ENCODE data around the gene DYRK1A. TPM values are rescaled to one million over a fixed set of nuclear protein-coding genes. Genes with fewer than 3 reads are reported as not detected.

The DYRK1A gene
- total and polyA plus RNA-seq, 10 of the 15 experiments (the other 5 are each of a cell fraction or from before 2014, with no cell fraction given) = 2.4 to 68.6 (median 30.7) TPM

DNA sequence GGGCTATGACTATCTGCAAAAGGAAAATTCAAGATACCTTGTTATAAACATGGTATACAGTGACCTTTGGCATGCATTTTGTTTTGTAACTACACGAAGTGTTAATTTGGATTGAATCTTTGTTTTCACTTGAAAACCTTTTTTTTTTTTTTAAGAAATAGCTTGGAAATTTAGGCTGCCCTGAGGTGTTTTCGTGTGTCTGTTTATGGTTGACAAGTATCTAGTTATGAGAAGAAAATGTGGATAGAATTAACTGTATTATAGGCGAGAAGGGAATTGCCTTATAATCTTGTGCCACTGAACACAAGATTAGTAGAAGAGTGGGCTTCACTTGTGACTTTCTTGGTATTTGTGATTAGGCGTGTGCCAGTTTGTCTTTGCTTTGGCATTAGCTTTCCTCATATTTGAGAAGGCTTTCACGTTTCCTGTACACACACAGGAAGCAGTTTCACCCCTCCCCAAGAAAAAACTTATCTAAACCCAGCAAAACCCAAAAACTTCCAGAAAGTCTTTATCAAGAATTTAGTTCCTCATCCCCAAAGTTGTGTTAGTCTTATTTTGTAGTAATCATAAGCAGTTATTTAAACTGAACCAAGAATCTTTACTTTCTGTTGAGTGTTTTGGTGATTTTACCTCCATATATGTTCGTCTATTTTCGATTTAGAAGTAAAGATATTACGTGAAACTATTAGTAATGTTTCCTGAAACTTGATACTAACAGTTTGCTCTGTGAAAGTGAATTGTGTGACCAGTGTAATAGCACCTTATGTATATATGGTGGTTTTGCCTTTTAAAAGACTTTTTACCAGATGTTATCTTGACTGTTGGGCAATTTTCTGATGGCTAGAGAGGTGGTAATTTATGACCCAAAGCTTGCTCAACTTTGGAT, 3.8 kb downstream of the DYRK1A start (continued):
- TF ChIP-seq, protein P1, sequence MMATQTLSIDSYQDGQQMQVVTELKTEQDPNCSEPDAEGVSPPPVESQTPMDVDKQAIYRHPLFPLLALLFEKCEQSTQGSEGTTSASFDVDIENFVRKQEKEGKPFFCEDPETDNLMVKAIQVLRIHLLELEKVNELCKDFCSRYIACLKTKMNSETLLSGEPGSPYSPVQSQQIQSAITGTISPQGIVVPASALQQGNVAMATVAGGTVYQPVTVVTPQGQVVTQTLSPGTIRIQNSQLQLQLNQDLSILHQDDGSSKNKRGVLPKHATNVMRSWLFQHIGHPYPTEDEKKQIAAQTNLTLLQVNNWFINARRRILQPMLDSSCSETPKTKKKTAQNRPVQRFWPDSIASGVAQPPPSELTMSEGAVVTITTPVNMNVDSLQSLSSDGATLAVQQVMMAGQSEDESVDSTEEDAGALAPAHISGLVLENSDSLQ (IDR thresholded peaks at IDR 0.05) = no peak
- TF ChIP-seq, protein P2, sequence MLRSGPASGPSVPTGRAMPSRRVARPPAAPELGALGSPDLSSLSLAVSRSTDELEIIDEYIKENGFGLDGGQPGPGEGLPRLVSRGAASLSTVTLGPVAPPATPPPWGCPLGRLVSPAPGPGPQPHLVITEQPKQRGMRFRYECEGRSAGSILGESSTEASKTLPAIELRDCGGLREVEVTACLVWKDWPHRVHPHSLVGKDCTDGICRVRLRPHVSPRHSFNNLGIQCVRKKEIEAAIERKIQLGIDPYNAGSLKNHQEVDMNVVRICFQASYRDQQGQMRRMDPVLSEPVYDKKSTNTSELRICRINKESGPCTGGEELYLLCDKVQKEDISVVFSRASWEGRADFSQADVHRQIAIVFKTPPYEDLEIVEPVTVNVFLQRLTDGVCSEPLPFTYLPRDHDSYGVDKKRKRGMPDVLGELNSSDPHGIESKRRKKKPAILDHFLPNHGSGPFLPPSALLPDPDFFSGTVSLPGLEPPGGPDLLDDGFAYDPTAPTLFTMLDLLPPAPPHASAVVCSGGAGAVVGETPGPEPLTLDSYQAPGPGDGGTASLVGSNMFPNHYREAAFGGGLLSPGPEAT (IDR thresholded peaks at IDR 0.05; ENCODE audit: low read depth) = peak; percentile 38; the same call in 1 of the 2 replicates
- TF ChIP-seq, protein P3, sequence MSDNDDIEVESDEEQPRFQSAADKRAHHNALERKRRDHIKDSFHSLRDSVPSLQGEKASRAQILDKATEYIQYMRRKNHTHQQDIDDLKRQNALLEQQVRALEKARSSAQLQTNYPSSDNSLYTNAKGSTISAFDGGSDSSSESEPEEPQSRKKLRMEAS (IDR thresholded peaks at IDR 0.05; ENCODE audit: low read depth, low read length) = no peak
- no peak for TF ChIP-seq LARP7 (IDR thresholded peaks at IDR 0.05)
- 0 out of 2 replicates have a peak, but pooled peaks have one; percentile 33 for TF ChIP-seq CBFB (IDR thresholded peaks at IDR 0.05; ENCODE audit: low read depth)
- no peak for TF ChIP-seq ZNF622 (IDR thresholded peaks at IDR 0.05)
- TF ChIP-seq RELA (IDR thresholded peaks at IDR 0.05; ENCODE audit: borderline replicate concordance, partially characterized antibody) = no peak
- TF ChIP-seq CEBPB (IDR thresholded peaks at IDR 0.05; ENCODE audit: borderline replicate concordance in 1 of 2, low read depth in 2 of 2, low read length in 2 of 2) = peak in 1 of 2 experiments; percentile 52; a peak in 1 of 4 replicates
- TF ChIP-seq KDM1A (IDR thresholded peaks at IDR 0.05; ENCODE audit: borderline replicate concordance) = no peak
- TF ChIP-seq, protein P4, sequence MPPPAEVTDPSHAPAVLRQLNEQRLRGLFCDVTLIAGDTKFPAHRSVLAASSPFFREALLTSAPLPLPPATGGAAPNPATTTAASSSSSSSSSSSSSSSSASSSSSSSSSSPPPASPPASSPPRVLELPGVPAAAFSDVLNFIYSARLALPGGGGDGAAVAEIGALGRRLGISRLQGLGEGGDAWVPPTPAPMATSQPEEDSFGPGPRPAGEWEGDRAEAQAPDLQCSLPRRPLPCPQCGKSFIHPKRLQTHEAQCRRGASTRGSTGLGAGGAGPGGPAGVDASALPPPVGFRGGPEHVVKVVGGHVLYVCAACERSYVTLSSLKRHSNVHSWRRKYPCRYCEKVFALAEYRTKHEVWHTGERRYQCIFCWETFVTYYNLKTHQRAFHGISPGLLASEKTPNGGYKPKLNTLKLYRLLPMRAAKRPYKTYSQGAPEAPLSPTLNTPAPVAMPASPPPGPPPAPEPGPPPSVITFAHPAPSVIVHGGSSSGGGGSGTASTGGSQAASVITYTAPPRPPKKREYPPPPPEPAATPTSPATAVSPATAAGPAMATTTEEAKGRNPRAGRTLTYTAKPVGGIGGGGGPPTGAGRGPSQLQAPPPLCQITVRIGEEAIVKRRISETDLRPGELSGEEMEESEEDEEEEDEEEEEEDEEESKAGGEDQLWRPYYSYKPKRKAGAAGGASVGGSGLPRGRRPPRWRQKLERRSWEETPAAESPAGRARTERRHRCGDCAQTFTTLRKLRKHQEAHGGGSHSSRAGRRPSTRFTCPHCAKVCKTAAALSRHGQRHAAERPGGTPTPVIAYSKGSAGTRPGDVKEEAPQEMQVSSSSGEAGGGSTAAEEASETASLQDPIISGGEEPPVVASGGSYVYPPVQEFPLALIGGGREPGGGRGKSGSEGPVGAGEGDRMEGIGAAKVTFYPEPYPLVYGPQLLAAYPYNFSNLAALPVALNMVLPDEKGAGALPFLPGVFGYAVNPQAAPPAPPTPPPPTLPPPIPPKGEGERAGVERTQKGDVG (CRISPR knock-in tag; IDR thresholded peaks at IDR 0.05) = no peak
- TF ChIP-seq, protein P5, sequence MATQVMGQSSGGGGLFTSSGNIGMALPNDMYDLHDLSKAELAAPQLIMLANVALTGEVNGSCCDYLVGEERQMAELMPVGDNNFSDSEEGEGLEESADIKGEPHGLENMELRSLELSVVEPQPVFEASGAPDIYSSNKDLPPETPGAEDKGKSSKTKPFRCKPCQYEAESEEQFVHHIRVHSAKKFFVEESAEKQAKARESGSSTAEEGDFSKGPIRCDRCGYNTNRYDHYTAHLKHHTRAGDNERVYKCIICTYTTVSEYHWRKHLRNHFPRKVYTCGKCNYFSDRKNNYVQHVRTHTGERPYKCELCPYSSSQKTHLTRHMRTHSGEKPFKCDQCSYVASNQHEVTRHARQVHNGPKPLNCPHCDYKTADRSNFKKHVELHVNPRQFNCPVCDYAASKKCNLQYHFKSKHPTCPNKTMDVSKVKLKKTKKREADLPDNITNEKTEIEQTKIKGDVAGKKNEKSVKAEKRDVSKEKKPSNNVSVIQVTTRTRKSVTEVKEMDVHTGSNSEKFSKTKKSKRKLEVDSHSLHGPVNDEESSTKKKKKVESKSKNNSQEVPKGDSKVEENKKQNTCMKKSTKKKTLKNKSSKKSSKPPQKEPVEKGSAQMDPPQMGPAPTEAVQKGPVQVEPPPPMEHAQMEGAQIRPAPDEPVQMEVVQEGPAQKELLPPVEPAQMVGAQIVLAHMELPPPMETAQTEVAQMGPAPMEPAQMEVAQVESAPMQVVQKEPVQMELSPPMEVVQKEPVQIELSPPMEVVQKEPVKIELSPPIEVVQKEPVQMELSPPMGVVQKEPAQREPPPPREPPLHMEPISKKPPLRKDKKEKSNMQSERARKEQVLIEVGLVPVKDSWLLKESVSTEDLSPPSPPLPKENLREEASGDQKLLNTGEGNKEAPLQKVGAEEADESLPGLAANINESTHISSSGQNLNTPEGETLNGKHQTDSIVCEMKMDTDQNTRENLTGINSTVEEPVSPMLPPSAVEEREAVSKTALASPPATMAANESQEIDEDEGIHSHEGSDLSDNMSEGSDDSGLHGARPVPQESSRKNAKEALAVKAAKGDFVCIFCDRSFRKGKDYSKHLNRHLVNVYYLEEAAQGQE (IDR thresholded peaks at IDR 0.05; ENCODE audit: low read depth, low read length) = no peak
- TF ChIP-seq EGR1 (IDR thresholded peaks at IDR 0.05; ENCODE audit: borderline replicate concordance in 1 of 2, low read depth in 2 of 2, low read length in 2 of 2) = no peak
- TF ChIP-seq NRF1 (conservative IDR thresholded peaks at IDR 0.05; ENCODE audit: low read depth, low read length) = no peak
- no peak for TF ChIP-seq ZNF207 (IDR thresholded peaks at IDR 0.05; ENCODE audit: borderline replicate concordance)
- no peak for TF ChIP-seq MYB (IDR thresholded peaks at IDR 0.05; ENCODE audit: borderline replicate concordance, low read depth, low read length)

All from GM12878 (cell line).